Caco-2 (cell line): ENCODE data around the gene MCTP1. TPM values are rescaled to one million over a fixed set of nuclear protein-coding genes. Genes with fewer than 3 reads are reported as not detected.

Experiments
- BruUV-seq: library from RNA; stranded (reverse); fragments of 400-500 nt; replicated peaks from 2 replicates; lab custom pipeline; 2021; lab: Mats Ljungman, UMichigan
- CTCF ChIA-PET: fragments of 300-600 bp; sonication (Branson Sonifier 250); formaldehyde crosslinking; loops from one replicate; lab custom pipeline; 2022; ENCODE audit warnings: antibody characterized with exemption; lab: Charles Lee
- POLR2A ChIA-PET: fragments of 300-600 bp; sonication (Branson Sonifier 250); formaldehyde crosslinking; loops from one replicate; lab custom pipeline; 2022; ENCODE audit warnings: antibody characterized with exemption; lab: Charles Lee
- DNase-seq, 2 experiments: peaks; one replicate each; pipeline versions ENCODE4 v3.0.0 to v3.0.0-alpha.2; 2020 to 2022
- H3K27me3 ChIP-seq: replicated peaks from 2 replicates; pipeline ENCODE4 v1.6.0; 2011; ENCODE audit warnings: low read length; ENCODE audit not compliant: control insufficient read depth, insufficient read depth
- H3K36me3 ChIP-seq: 2 replicates; pipeline ENCODE4 v1.5.1; 2011; ENCODE audit warnings: low read length; ENCODE audit not compliant: control insufficient read depth, insufficient read depth
- H3K4me1 ChIP-seq: fragments of 250-450 bp; sonication (Bioruptor Pico); 2 replicates; pipeline ENCODE4 v1.5.1; 2020; ENCODE audit warnings: mild to moderate bottlenecking
- H3K4me3 ChIP-seq: 2 replicates; pipeline ENCODE4 v1.5.1; 2011; ENCODE audit warnings: low read depth, mild to moderate bottlenecking, control low read depth, low read length
- H3K9me3 ChIP-seq: fragments of 250-450 bp; sonication (Bioruptor Pico); 2 replicates; pipeline ENCODE4 v1.5.1; 2020; ENCODE audit warnings: mild to moderate bottlenecking, moderate library complexity
- H3K27ac Mint-ChIP-seq: one replicate; pipeline ENCODE4 v1.8.0; 2022; ENCODE audit warnings: mixed read lengths; ENCODE audit not compliant: unreplicated experiment
- H3K27me3 Mint-ChIP-seq: one replicate; pipeline ENCODE4 v1.8.0; 2022; ENCODE audit warnings: mixed read lengths; ENCODE audit not compliant: insufficient read depth, unreplicated experiment
- H3K36me3 Mint-ChIP-seq: one replicate; pipeline ENCODE4 v1.8.0; 2022; ENCODE audit warnings: mild to moderate bottlenecking, mixed read lengths; ENCODE audit not compliant: insufficient read depth, unreplicated experiment
- H3K4me1 Mint-ChIP-seq: one replicate; pipeline ENCODE4 v1.8.0; 2022; ENCODE audit warnings: low read depth, mixed read lengths; ENCODE audit not compliant: unreplicated experiment
- H3K4me3 Mint-ChIP-seq: one replicate; pipeline ENCODE4 v1.8.0; 2022; ENCODE audit warnings: mild to moderate bottlenecking, moderate library complexity, mixed read lengths; ENCODE audit not compliant: unreplicated experiment
- H3K9me3 Mint-ChIP-seq: one replicate; pipeline ENCODE4 v1.8.0; 2022; ENCODE audit warnings: mixed read lengths; ENCODE audit not compliant: unreplicated experiment
- CTCF ChIP-seq, 2 experiments: fragments of 200-600 bp in 1 of 2; IDR thresholded peaks; 1 replicate in 1 of 2; 2 replicates in 1 of 2; pipeline versions ENCODE4 v1.5.1 to v1.8.0; 2011 to 2022; ENCODE audit warnings: antibody characterized with exemption in 1 of 2, control low read depth in 1 of 2, inconsistent platforms in 1 of 2, low read depth in 1 of 2, low read length in 1 of 2, mild to moderate bottlenecking in 1 of 2, moderate library complexity in 1 of 2; ENCODE audit not compliant: insufficient read depth in 1 of 2, severe bottlenecking in 1 of 2, unreplicated experiment in 1 of 2
- intact Hi-C: fragments of 100-400 bp; cut with micrococcal nuclease; formaldehyde crosslinking; loops from one replicate; pipeline ENCODE4 v1.10.0; 2022; ENCODE audit not compliant: unreplicated experiment
- total RNA-seq: library from RNA; stranded (reverse); gene quantifications from 2 replicates; pipeline ENCODE4 v1.2.3, GENCODE V29; 2022

Gene MCTP1
- total RNA-seq, 1 experiment from 2014 or later: 3.2 TPM

- H3K27me3 ChIP-seq: no peaks in the 10 kb centered on the region
- no peaks in the 10 kb centered on the region for H3K36me3 ChIP-seq
- H3K9me3 Mint-ChIP-seq: no peaks in the 10 kb centered on the region
- intact Hi-C loops: no loop called here
- no peaks in the 10 kb centered on the region for H3K9me3 ChIP-seq
- peaks cover 9% of the 10 kb centered on the region for H3K4me1 Mint-ChIP-seq
- ChIA-PET POLR2A (no interaction called here), CTCF (no interaction called here)
- H3K27ac Mint-ChIP-seq: no peak overlapping the region
- no peak overlapping the region for H3K4me3 ChIP-seq
- H3K27me3 Mint-ChIP-seq: no peaks in the 10 kb centered on the region
- DNase-seq: no peak
- no peak overlapping the region for H3K4me3 Mint-ChIP-seq
- no TSS peak for BruUV-seq
- peaks cover 4% of the 10 kb centered on the region; the same call in 1 of the 2 replicates for H3K4me1 ChIP-seq
- H3K36me3 Mint-ChIP-seq: no peaks in the 10 kb centered on the region
- TF ChIP-seq CTCF (IDR thresholded peaks at IDR 0.05; ENCODE audit: insufficient read depth in 1 of 2, low read depth in 1 of 2, low read length in 1 of 2, severe bottlenecking in 1 of 2, unreplicated experiment in 1 of 2): no peak
These were observed 292.6 kb downstream of the MCTP1 start for GRCh38 chr5:94992325-94992724.

- H3K36me3 Mint-ChIP-seq: no peaks in the 10 kb centered on the region
- intact Hi-C loops: no loop called here
These were observed 300.9 kb downstream of the MCTP1 start for GRCh38 chr5:94983861-94984535.

GRCh38 chr5:94977437-94977836 is 307.5 kb downstream of the MCTP1 start:
- Histone ChIP-seq H3K36me3 (no peaks in the 10 kb centered on the region), H3K27me3 (no peaks in the 10 kb centered on the region), H3K4me3 (no peak overlapping the region), H3K4me1 (no peaks in the 10 kb centered on the region), H3K9me3 (0 out of 2 replicates have a peak, but pooled peaks cover 7% of the 10 kb centered on the region)
- peaks cover 2% of the 10 kb centered on the region for H3K27me3 Mint-ChIP-seq
- no peak overlapping the region for H3K27ac Mint-ChIP-seq
- no peak for TF ChIP-seq CTCF (IDR thresholded peaks at IDR 0.05; ENCODE audit: insufficient read depth in 1 of 2, low read depth in 1 of 2, low read length in 1 of 2, severe bottlenecking in 1 of 2, unreplicated experiment in 1 of 2)
- H3K4me1 Mint-ChIP-seq: no peaks in the 10 kb centered on the region
- no peaks in the 10 kb centered on the region for H3K36me3 Mint-ChIP-seq
- BruUV-seq: no TSS peak
- ChIA-PET POLR2A (no interaction called here), CTCF (no interaction called here)
- intact Hi-C loops: no loop called here
- H3K9me3 Mint-ChIP-seq: peaks cover 10% of the 10 kb centered on the region
- no peak overlapping the region for H3K4me3 Mint-ChIP-seq
- DNase-seq: no peak

More at GRCh38 chr5:94983861-94984535, 300.9 kb downstream of the MCTP1 start:
- H3K27ac Mint-ChIP-seq: no peak overlapping the region
- H3K4me1 ChIP-seq: no peaks in the 10 kb centered on the region
- no peaks in the 10 kb centered on the region for H3K9me3 ChIP-seq
- TF ChIP-seq CTCF (IDR thresholded peaks at IDR 0.05; ENCODE audit: insufficient read depth in 1 of 2, low read depth in 1 of 2, low read length in 1 of 2, severe bottlenecking in 1 of 2, unreplicated experiment in 1 of 2): no peak
- no peak overlapping the region for H3K4me3 Mint-ChIP-seq
- no TSS peak for BruUV-seq
- no peaks in the 10 kb centered on the region for H3K9me3 Mint-ChIP-seq
- H3K4me3 ChIP-seq: no peak overlapping the region
- H3K27me3 Mint-ChIP-seq: peaks cover 2% of the 10 kb centered on the region
- H3K36me3 ChIP-seq: no peaks in the 10 kb centered on the region
- H3K27me3 ChIP-seq: no peaks in the 10 kb centered on the region
- POLR2A ChIA-PET: no interaction called here
- H3K4me1 Mint-ChIP-seq: no peaks in the 10 kb centered on the region
- no peak for DNase-seq
- CTCF ChIA-PET: no interaction called here
